ENCODE data around the gene GHRHR.

- no peak for TF ChIP-seq CTCF (IDR thresholded peaks at IDR 0.05; ENCODE audit: low read length)
- TF ChIP-seq EZH2 (IDR thresholded peaks at IDR 0.05; ENCODE audit: borderline replicate concordance, low read length): no peak
These were observed 31.7 kb upstream of the GHRHR start for GRCh38 chr7:30931929-30932540.
